HL-60 (cell line): Measurements from ENCODE around the gene BRCA2.
A peak's percentile ranks its signal among the peaks of the same experiment; 100 is the strongest.

ENCODE experiments used
- DNase-seq, 2 experiments: peaks; one replicate each; pipeline ENCODE4 v3.0.0-alpha.2; 2010 to 2020; ENCODE audit warnings: low read depth in 1 of 2, low spot score in 1 of 2
- H3K27ac ChIP-seq: fragments of 250-450 bp; sonication (Bioruptor Pico); replicated peaks from 2 replicates; pipeline ENCODE4 v1.5.1; 2020; ENCODE audit warnings: mild to moderate bottlenecking, moderate library complexity
- H3K27me3 ChIP-seq: fragments of 250-450 bp; sonication (Bioruptor Pico); 2 replicates; pipeline ENCODE4 v1.5.1; 2021; ENCODE audit warnings: mild to moderate bottlenecking, moderate library complexity; ENCODE audit not compliant: insufficient read depth, poor library complexity, severe bottlenecking
- H3K4me3 ChIP-seq: replicated peaks from 2 replicates; pipeline ENCODE4 v1.5.1; 2011; ENCODE audit warnings: mild to moderate bottlenecking, control low read depth, low read length; ENCODE audit not compliant: insufficient read depth
- CTCF ChIP-seq: IDR thresholded peaks from one replicate; pipeline ENCODE4 v1.5.1; 2011; ENCODE audit warnings: low read length, control low read depth, inconsistent platforms; ENCODE audit not compliant: insufficient read depth
- GABPA ChIP-seq: IDR thresholded peaks from 2 replicates; pipeline ENCODE4 v1.6.1; 2012; ENCODE audit warnings: low read depth
- POLR2AphosphoS5 ChIP-seq: IDR thresholded peaks from 2 replicates; pipeline ENCODE4 v1.6.1; 2012; ENCODE audit warnings: low read depth
- SPI1 ChIP-seq: IDR thresholded peaks from 2 replicates; pipeline ENCODE4 v1.6.1; 2012; ENCODE audit warnings: low read depth, mild to moderate bottlenecking, borderline replicate concordance
- TF ChIP-seq, protein P1 (sequence below): IDR thresholded peaks from 2 replicates; pipeline ENCODE4 v1.6.1; 2012; ENCODE audit warnings: low read depth; ENCODE audit not compliant: insufficient replicate concordance

Gene BRCA2

DNA sequence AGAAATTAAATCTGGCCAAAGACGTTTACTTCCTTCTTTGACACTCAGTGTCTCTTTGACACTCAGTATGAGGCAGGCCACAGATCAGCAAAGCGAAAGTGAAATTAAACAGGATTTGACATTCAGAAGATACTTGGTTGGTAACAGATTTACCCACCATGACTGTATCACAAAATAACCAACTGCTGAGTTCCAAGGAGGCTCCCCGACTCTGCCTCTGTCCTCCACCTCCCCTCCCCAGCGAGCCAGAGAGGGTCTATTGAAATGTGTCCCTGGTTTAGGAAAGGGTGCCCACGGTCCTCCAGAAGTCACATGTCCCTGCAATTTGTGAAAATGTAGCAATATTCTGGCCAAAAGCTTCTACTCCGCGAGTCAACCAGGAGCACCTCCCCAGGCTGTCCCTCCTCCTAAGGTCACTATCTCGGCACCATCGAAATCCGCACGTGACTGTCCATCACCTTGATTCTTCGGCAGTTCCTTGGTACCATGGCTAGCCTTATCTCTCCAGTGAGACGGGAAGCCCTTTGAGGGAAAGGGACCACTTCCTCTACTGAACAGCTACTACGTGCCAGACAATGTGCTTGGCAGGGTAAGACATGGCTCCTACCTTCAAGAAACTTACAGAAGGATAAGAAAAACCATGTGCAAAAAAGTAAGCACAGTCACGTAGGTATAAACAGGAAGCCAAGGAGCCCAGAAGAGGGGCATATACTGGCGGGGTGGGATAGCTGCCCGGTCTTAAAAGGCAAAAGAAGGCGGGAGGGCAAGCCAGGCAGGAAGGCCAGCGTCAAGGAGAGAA is 111.1 kb downstream of the BRCA2 start:
- Histone ChIP-seq H3K27ac (peak overlapping the region; percentile 68), H3K27me3 (no peaks in the 10 kb centered on the region), H3K4me3 (peak overlapping the region; percentile 70)
- DNase-seq = peak; percentile 43 to 78
- TF ChIP-seq, protein P1, sequence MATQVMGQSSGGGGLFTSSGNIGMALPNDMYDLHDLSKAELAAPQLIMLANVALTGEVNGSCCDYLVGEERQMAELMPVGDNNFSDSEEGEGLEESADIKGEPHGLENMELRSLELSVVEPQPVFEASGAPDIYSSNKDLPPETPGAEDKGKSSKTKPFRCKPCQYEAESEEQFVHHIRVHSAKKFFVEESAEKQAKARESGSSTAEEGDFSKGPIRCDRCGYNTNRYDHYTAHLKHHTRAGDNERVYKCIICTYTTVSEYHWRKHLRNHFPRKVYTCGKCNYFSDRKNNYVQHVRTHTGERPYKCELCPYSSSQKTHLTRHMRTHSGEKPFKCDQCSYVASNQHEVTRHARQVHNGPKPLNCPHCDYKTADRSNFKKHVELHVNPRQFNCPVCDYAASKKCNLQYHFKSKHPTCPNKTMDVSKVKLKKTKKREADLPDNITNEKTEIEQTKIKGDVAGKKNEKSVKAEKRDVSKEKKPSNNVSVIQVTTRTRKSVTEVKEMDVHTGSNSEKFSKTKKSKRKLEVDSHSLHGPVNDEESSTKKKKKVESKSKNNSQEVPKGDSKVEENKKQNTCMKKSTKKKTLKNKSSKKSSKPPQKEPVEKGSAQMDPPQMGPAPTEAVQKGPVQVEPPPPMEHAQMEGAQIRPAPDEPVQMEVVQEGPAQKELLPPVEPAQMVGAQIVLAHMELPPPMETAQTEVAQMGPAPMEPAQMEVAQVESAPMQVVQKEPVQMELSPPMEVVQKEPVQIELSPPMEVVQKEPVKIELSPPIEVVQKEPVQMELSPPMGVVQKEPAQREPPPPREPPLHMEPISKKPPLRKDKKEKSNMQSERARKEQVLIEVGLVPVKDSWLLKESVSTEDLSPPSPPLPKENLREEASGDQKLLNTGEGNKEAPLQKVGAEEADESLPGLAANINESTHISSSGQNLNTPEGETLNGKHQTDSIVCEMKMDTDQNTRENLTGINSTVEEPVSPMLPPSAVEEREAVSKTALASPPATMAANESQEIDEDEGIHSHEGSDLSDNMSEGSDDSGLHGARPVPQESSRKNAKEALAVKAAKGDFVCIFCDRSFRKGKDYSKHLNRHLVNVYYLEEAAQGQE = no peak
- peak; percentile 62; the same call in 1 of the 2 replicates for TF ChIP-seq SPI1

- H3K4me3 ChIP-seq = peak overlapping the region; percentile 70
- peak; percentile 60 to 64 for DNase-seq
- no peaks in the 10 kb centered on the region for H3K27me3 ChIP-seq
- H3K27ac ChIP-seq = peak overlapping the region; percentile 68
- TF ChIP-seq CTCF = no peak
- peak; percentile 30; the same call in 1 of the 2 replicates for TF ChIP-seq POLR2AphosphoS5
- no peak for TF ChIP-seq SPI1
- no peak for TF ChIP-seq GABPA
- TF ChIP-seq, protein P1 = peak; percentile 15
Measured at GRCh38 chr13:32426990-32427851, 111.9 kb downstream of the BRCA2 start.

GRCh38 chr13:32427852-32428580 is 112.7 kb downstream of the BRCA2 start, which contains the start of gene N4BP2L1:
TSS of gene N4BP2L1 (minus strand) at chr13:32428130. CDS start at chr13:32428082, 48 bp downstream.
- peak within 1 kb of the TSS; percentile 68 for H3K27ac ChIP-seq

More at GRCh38 chr13:32427852-32428580, 112.7 kb downstream of the BRCA2 start, which contains the start of gene N4BP2L1:
- H3K4me3 ChIP-seq = peak within 1 kb of the TSS; percentile 70
- TF ChIP-seq POLR2AphosphoS5 = peak; percentile 45; the same call in 1 of the 2 replicates
- TF ChIP-seq CTCF = no peak
- TF ChIP-seq, protein P1 = no peak
- peak; percentile 2; the same call in 1 of the 2 replicates for TF ChIP-seq SPI1
- TF ChIP-seq GABPA = no peak
- H3K27me3 ChIP-seq = no peaks in the 10 kb centered on the region
- DNase-seq = peak; percentile 43 to 55
